IMR-90 (cell line): ENCODE results near the gene PDLIM4. TPM values are rescaled to one million over a fixed set of nuclear protein-coding genes. Genes with fewer than 3 reads are reported as not detected.

ENCODE experiments used
- ATAC-seq: fragments of 200-7000 bp; cut with Tn5 transposase; 2 replicates; pipeline ENCODE4 v1.9.1; 2020; ENCODE audit warnings: low read depth, mild to moderate bottlenecking, moderate library complexity
- BruUV-seq: library from RNA; stranded (reverse); fragments of 400-500 nt; replicated peaks from 2 replicates; lab custom pipeline; 2021; lab: Mats Ljungman, UMichigan
- CTCF ChIA-PET: fragments of 300-600 bp; formaldehyde crosslinking; extraction: SDS; loops from one replicate; lab custom pipeline; 2021; ENCODE audit warnings: antibody characterized with exemption; lab: Yijun Ruan, JAX
- POLR2A ChIA-PET: fragments of 300-600 bp; sonication (Branson Sonifier 250); formaldehyde crosslinking; loops from one replicate; lab custom pipeline; 2022; ENCODE audit warnings: antibody characterized with exemption; ENCODE audit not compliant: unreplicated experiment; lab: Charles Lee
- DNase-seq: peaks from one replicate; pipeline ENCODE4 v3.0.0; 2013
- H2AFZ ChIP-seq: replicated peaks from 2 replicates; pipeline ENCODE3; 2013; ENCODE audit warnings: low read length, mild to moderate bottlenecking; ENCODE audit not compliant: poor library complexity
- H2AK5ac ChIP-seq: 2 replicates; pipeline ENCODE4 v1.6.1; 2013; ENCODE audit warnings: low read depth, low read length, inconsistent platforms
- H2AK9ac ChIP-seq: replicated peaks from 2 replicates; pipeline ENCODE3; 2013; ENCODE audit warnings: mild to moderate bottlenecking, low read depth, low read length, moderate library complexity; ENCODE audit not compliant: poor library complexity
- H2BK120ac ChIP-seq: 2 replicates; pipeline ENCODE4 v1.6.1; 2013; ENCODE audit warnings: low read depth, low read length, inconsistent platforms
- H2BK15ac ChIP-seq: 3 replicates; pipeline ENCODE4 v1.6.1; 2013; ENCODE audit warnings: low read depth, low read length, inconsistent platforms
- H2BK20ac ChIP-seq: 2 replicates; pipeline ENCODE4 v1.6.1; 2013; ENCODE audit warnings: low read depth, mild to moderate bottlenecking, inconsistent platforms, low read length, moderate library complexity
- H2BK5ac ChIP-seq: 2 replicates; pipeline ENCODE4 v1.6.1; 2013; ENCODE audit warnings: mild to moderate bottlenecking, low read depth, low read length, inconsistent platforms; ENCODE audit not compliant: poor library complexity, severe bottlenecking
- H3K14ac ChIP-seq: replicated peaks from 2 replicates; pipeline ENCODE4 v1.6.1; 2013; ENCODE audit warnings: low read depth, low read length, inconsistent platforms
- H3K18ac ChIP-seq: 2 replicates; pipeline ENCODE4 v1.6.1; 2013; ENCODE audit warnings: low read depth, low read length, control low read depth
- H3K23ac ChIP-seq: 2 replicates; pipeline ENCODE4 v1.6.1; 2013; ENCODE audit warnings: low read depth, low read length, inconsistent platforms
- H3K27ac ChIP-seq: 2 replicates; pipeline ENCODE4 v1.5.1; 2013; ENCODE audit warnings: mild to moderate bottlenecking, control low read depth, low read length; ENCODE audit not compliant: insufficient read depth
- H3K27me3 ChIP-seq: 2 replicates; pipeline ENCODE4 v1.6.1; 2013; ENCODE audit warnings: low read length; ENCODE audit not compliant: control insufficient read depth, insufficient read depth
- H3K36me3 ChIP-seq: 2 replicates; pipeline ENCODE4 v1.6.1; 2013; ENCODE audit warnings: low read length, mixed read lengths; ENCODE audit not compliant: control insufficient read depth, insufficient read depth
- H3K4ac ChIP-seq: 2 replicates; pipeline ENCODE4 v1.6.1; 2013; ENCODE audit warnings: low read depth, low read length, inconsistent platforms
- H3K4me1 ChIP-seq: 2 replicates; pipeline ENCODE4 v1.6.1; 2013; ENCODE audit warnings: low read length, mixed read lengths; ENCODE audit not compliant: control insufficient read depth, insufficient read depth
- H3K4me2 ChIP-seq: 2 replicates; pipeline ENCODE4 v1.6.1; 2013; ENCODE audit warnings: low read depth, mild to moderate bottlenecking, control low read depth, low read length, moderate library complexity
- H3K4me3 ChIP-seq: 2 replicates; pipeline ENCODE4 v1.5.1; 2013; ENCODE audit warnings: low read depth, mild to moderate bottlenecking, control low read depth, low read length, moderate library complexity; ENCODE audit not compliant: insufficient read depth
- H3K56ac ChIP-seq: 2 replicates; pipeline ENCODE4 v1.6.1; 2013; ENCODE audit warnings: low read length, inconsistent platforms; ENCODE audit not compliant: insufficient read depth; ENCODE audit errors: extremely low read depth
- H3K79me1 ChIP-seq, 2 experiments: 2 replicates each; pipeline ENCODE4 v1.6.1; 2013; ENCODE audit warnings: low read length in 2 of 2, inconsistent platforms in 1 of 2, low read depth in 1 of 2
- H3K9ac ChIP-seq: 2 replicates; pipeline ENCODE4 v1.6.1; 2013; ENCODE audit warnings: low read depth, low read length, control low read depth
- H3K9me1 ChIP-seq: 2 replicates; pipeline ENCODE4 v1.6.1; 2013; ENCODE audit warnings: low read length, inconsistent platforms; ENCODE audit not compliant: insufficient read depth
- H3K9me3 ChIP-seq: 2 replicates; pipeline ENCODE4 v1.6.1; 2013; ENCODE audit warnings: low read length; ENCODE audit not compliant: control insufficient read depth, insufficient read depth
- H4K20me1 ChIP-seq: 2 replicates; pipeline ENCODE4 v1.6.1; 2013; ENCODE audit warnings: low read length, inconsistent platforms; ENCODE audit not compliant: insufficient read depth
- H4K5ac ChIP-seq: 2 replicates; pipeline ENCODE4 v1.6.1; 2013; ENCODE audit warnings: mild to moderate bottlenecking, low read depth, low read length, control low read depth
- H4K8ac ChIP-seq, 2 experiments: 2 replicates each; pipeline ENCODE4 v1.6.1; 2013; ENCODE audit warnings: low read depth in 2 of 2, low read length in 2 of 2, control low read depth in 1 of 2, inconsistent platforms in 1 of 2
- H4K91ac ChIP-seq: 2 replicates; pipeline ENCODE4 v1.6.1; 2013; ENCODE audit warnings: low read depth, low read length, inconsistent platforms; ENCODE audit not compliant: insufficient read depth
- FOS ChIP-seq: fragments of 150-350 bp; IDR thresholded peaks from 2 replicates; pipeline ENCODE4 v1.6.1; 2016; ENCODE audit warnings: low read depth, low read length
- SMC3 ChIP-seq: fragments of 150-350 bp; IDR thresholded peaks from 2 replicates; pipeline ENCODE4 v1.6.1; 2016; ENCODE audit warnings: low read depth, mild to moderate bottlenecking, antibody characterized with exemption, low read length, moderate library complexity
- WGBS, 2 experiments: methylation state at CpG; one replicate each; pipeline versions ENCODE4 v1.1.5 to v1.1.7; 2013; ENCODE audit warnings: missing lambda C conversion rate in 2 of 2; ENCODE audit not compliant: insufficient read length in 1 of 2; ENCODE audit errors: extremely low coverage in 2 of 2; 5-methylcytosine and 5-hydroxymethylcytosine counted together
- dilution Hi-C: fragments of 300-500 bp; cut with HindIII; formaldehyde crosslinking; loops from one replicate; pipeline ENCODE4 v1.14.3; 2018; ENCODE audit warnings: low sequenced_read_pairs; ENCODE audit not compliant: unreplicated experiment
- in situ Hi-C: fragments of 300-500 bp; cut with MboI; formaldehyde crosslinking; loops from 3 replicates; pipeline ENCODE4 v1.14.3; 2019; ENCODE audit warnings: low sequenced_read_pairs, inconsistent platforms, mixed read lengths
- intact Hi-C: fragments of 100-400 bp; cut with micrococcal nuclease; formaldehyde crosslinking; loops from 2 replicates; pipeline ENCODE4 v1.10.0; 2022
- polyA plus RNA-seq, 3 experiments: library from polyadenylated mRNA; depleted of rRNA; stranded (reverse); fragments of >200 nt; gene quantifications; 2 replicates each; pipeline ENCODE4 v1.2.3, GENCODE V29; 2012; ENCODE audit warnings: low replicate concordance in 1 of 3
- total RNA-seq: library from RNA; depleted of rRNA; stranded (reverse); fragments of >200 nt; gene quantifications from 2 replicates; pipeline ENCODE4 v1.2.3, GENCODE V29; 2012

The PDLIM4 gene
- total and polyA plus RNA-seq, 2 of the 4 experiments (the other 2 are of a cell fraction): 61.1 to 214 TPM

DNA sequence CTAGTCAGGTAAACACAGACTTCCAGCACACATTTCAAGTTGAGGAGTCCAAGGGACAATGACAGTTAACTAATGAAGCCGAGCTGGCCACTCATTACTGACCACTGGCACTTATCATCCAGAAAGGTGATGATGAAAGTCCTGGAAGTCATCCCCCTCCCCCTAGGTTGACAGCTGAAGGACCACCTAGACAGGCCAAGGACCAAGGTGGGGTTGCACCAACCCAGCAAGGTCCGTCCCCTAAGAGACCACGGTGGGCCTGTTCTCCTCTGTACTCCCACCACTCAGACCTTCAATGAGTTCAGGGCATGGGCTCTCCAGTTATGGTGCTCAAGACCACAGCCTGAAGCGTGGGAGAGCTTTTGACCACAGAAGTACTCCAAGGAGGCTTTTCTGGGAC, 43.0 kb upstream of the PDLIM4 start:
- Histone ChIP-seq H4K91ac (no peak overlapping the region), H2AFZ (no peak overlapping the region), H3K18ac (no peak overlapping the region), H3K9me3 (no peaks in the 10 kb centered on the region), H3K9me1 (peaks cover 33% of the 10 kb centered on the region; the same call in 1 of the 2 replicates), H2BK20ac (peak overlapping the region; percentile 69; the same call in 1 of the 2 replicates), H3K14ac (no peak overlapping the region), H3K4me1 (peaks cover 9% of the 10 kb centered on the region), H3K27me3 (no peaks in the 10 kb centered on the region), H3K4me2 (no peak overlapping the region), H4K8ac (peak overlapping the region in 1 of 2 experiments; percentile 39; a peak in 1 of 4 replicates), H3K79me1 (peaks cover 32 to 55% of the 10 kb centered on the region in 2 experiments), H2BK15ac (peak overlapping the region; percentile 10; the same call in 1 of the 3 replicates), H2AK5ac (peak overlapping the region; percentile 71; the same call in 1 of the 2 replicates), H3K4me3 (no peak overlapping the region), H2AK9ac (peak overlapping the region; percentile 19), H3K23ac (peak overlapping the region; percentile 44; the same call in 1 of the 2 replicates), H3K9ac (no peak overlapping the region), H3K56ac (no peak overlapping the region), H3K4ac (peak overlapping the region; percentile 53), H2BK5ac (no peak overlapping the region), H4K20me1 (peaks cover 16% of the 10 kb centered on the region; the same call in 1 of the 2 replicates), H2BK120ac (peak overlapping the region; percentile 74; the same call in 1 of the 2 replicates), H3K27ac (no peak overlapping the region), H4K5ac (no peak overlapping the region), H3K36me3 (peaks cover 61% of the 10 kb centered on the region)
- DNase-seq (no peak), ATAC-seq (no peak)
- no peak for TF ChIP-seq FOS
- TF ChIP-seq SMC3: no peak
- WGBS, 2 experiments: no CpG with 5 or more reads among the region's 4 CpGs
- intact Hi-C loops: no loop called here
- no TSS peak for BruUV-seq
- in situ Hi-C loops: no loop called here
- dilution Hi-C loops: no loop called here
- CTCF ChIA-PET: interaction anchor here (1.3 kb wide), 1 partner anchor 24 kb away, joined by 4 read pairs; no protein-coding TSS in a partner anchor
- POLR2A ChIA-PET: no interaction called here
